GM18507 (cell line): ENCODE data around the gene ICA1.

ENCODE experiments used
- DNase-seq: peaks from one replicate; pipeline ENCODE4 v3.0.0; 2011; ENCODE audit warnings: low read depth; ENCODE audit not compliant: insufficient read length; ENCODE audit errors: extremely low spot score
- FAIRE-seq: peaks from 2 replicates; lab custom pipeline; 2011; peaks lifted over from hg19 to GRCh38; lab: Jason Lieb, UNC

Gene ICA1

GRCh38 chr7:8146788-8147413 lies 115.1 kb downstream of the ICA1 start:
- DNase-seq (no peak), FAIRE-seq (no peak)

GRCh38 chr7:8146106-8146787 lies 115.7 kb downstream of the ICA1 start:
- DNase-seq: no peak
- FAIRE-seq: no peak

GRCh38 chr7:8144856-8145255 lies 117.1 kb downstream of the ICA1 start:
- FAIRE-seq (no peak), DNase-seq (no peak)

DNA sequence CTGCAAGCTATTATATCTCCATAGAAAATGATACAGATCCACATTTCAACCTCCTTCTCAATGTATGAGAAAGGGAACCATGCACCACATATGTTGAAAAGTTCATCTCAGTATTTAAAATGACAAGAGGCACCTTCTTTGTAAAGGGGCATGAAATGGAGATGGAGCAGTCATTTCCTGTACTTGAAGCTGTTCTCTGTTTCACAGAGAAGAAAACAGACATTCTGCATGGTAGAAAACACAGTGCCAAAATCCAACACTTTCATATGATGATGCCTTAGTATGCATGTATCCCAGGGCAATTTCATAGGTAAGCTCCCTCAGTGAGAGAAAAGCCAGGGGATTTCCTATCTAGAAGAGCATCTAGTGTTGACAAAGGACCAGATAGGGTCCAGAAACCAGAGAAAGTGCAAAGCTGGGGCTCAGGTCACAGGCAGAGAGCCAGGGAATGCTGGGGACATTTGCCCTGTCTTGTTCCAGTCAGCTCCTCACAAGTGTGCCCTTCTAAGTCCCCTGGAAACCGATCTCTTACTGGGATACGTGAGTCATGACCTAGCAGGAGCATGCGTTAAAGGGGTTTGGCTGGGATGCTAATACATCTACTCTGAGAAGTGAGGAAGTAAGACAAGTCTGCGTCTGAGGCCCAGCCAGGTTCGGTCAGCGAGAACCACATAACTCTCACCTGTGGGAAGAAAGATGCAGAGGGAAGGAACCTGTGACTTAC lies 118.7 kb downstream of the ICA1 start:
- FAIRE-seq (peak; percentile 51), DNase-seq (no peak)

GRCh38 chr7:8142477-8142876 lies 119.5 kb downstream of the ICA1 start:
- DNase-seq (no peak), FAIRE-seq (no peak)

DNA sequence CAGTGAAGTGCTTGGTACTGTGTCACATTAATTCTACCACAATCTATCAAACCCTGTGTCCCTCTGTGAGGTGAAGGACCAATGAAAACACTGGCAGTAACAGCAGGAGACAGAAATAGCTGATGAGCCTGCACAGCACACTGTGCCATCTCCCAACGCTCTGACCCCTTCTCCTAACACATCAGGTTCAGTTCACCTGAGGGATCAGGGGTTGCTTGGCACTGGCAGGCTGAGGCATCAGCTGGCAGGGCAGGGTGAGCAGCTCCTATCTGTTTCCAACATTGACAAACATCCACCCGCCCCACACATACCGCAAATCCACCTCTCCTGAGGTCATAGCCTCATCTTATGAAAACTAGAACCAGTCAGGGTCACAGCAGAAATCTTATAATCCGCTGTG lies 120.9 kb downstream of the ICA1 start:
- FAIRE-seq: no peak
- no peak for DNase-seq

GRCh38 chr7:8136051-8136730 lies 125.8 kb downstream of the ICA1 start:
- FAIRE-seq: no peak
- DNase-seq: no peak

DNA sequence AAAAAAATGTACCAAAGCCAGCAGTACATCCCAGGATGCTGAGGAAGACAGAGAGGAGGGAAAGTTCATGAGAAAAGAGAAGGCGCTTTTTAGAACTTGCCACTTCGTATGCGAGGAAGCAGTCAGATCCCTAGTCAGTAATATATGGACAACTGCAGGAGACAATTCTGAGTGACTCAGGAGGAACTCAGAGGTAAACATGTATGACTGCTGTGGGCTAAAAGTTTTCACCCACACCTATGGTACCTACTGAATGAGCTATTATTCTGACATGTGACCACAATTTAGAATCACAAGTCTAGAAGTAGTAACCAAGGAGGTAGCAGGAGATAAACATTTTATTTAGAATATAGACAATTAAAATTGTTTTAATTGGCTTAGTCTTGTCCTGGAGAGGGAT lies 126.5 kb downstream of the ICA1 start:
- DNase-seq (no peak), FAIRE-seq (peak; percentile 24)

GRCh38 chr7:8134089-8134733 lies 127.8 kb downstream of the ICA1 start:
- peak; percentile 28 for DNase-seq
- FAIRE-seq: peak; percentile 96

DNA sequence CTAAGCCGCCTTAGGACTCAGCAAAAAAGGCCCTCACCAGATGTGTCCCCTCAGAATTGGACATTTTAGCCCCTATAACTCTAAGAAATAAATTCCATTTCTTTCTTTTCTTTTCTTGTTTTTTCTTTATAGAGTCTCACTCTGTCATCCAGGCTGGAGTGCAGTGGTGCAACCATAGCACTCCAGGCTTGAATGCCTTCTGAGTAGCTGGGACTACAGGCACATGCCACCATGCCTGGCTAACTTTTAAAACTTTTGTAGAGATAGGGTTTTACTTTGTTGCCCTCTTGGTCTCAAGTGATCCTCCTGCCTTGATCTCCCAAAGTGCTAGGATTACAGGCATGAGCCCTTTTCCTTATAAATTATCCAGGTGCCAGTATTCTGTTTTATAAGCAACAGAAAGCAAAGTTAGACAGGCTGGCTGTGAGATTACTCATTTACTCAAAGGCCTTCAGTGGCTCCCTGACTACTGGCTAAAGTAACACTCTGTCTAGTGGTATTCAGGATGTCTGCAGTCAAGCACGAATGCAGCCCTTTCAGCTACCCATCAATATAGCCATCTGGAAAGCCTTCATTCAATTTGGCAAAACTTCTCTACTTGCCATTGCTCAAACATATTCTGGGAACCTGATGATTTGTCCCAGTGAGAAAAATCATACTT lies 128.6 kb downstream of the ICA1 start:
- DNase-seq (no peak), FAIRE-seq (peak; percentile 90)

DNA sequence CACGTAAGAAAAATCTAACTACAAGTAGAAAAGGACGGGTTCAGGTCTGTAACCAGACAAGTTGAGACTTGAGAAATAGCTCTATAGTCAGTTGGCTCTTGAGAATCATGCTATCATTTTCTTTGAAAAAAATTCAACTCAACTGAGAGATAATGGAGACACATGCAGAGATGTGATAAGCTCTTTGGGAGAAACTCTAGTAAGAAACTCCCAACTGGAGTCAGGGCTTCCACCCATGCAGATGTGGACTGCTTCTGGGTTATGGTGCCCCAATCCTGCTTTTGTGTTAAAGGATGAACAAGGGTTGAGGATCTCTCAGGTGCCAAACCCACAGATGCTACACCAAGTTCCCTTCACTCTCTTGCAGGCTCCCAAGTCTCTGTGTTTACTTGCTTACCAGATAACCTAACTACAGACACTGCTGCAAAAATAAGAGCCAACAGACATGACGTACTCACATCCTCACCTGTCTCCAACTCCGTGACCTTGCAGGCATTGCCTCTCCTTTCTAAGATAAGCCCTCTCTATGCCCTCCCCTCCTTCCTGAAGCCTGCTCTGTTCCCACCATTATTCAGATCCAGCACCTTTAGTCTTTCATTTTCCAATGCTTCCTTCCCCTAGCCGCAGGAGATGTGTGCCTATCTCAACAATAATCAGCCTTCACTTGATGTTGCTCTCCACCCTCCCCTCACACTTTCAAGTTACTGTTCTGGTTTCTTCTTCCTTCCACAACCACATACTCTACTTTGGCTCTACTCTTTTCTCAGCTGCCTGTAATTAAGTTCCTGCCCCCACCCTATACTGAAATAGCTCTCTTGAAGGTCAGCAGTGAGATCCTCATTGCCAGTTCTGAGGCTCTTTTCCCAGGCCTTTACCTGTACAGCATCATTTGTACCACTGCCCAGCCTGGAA lies 130.0 kb downstream of the ICA1 start:
- DNase-seq: no peak

GRCh38 chr7:8130663-8131062 lies 131.3 kb downstream of the ICA1 start:
- no peak for FAIRE-seq
- DNase-seq: no peak

More for the DNA sequence above, 130.0 kb downstream of the ICA1 start:
- FAIRE-seq: peak; percentile 94

DNA sequence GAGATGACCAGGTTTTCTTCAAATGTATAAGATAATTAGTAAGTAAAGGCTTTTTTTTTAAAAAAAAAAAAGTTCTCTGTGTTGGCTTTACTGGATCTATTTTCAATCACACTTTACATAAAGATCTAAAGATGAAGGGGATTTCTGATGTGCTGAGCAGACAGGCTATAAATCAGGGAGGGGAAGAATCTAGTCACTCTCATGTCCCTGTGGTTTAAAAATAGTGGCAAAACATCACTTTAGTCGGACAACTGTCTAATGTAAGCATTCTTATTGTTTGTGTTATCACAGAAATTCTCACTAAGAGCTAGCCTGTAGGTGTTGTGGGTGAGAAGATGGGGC lies 132.7 kb downstream of the ICA1 start:
- FAIRE-seq: peak; percentile 51
- DNase-seq: no peak

DNA sequence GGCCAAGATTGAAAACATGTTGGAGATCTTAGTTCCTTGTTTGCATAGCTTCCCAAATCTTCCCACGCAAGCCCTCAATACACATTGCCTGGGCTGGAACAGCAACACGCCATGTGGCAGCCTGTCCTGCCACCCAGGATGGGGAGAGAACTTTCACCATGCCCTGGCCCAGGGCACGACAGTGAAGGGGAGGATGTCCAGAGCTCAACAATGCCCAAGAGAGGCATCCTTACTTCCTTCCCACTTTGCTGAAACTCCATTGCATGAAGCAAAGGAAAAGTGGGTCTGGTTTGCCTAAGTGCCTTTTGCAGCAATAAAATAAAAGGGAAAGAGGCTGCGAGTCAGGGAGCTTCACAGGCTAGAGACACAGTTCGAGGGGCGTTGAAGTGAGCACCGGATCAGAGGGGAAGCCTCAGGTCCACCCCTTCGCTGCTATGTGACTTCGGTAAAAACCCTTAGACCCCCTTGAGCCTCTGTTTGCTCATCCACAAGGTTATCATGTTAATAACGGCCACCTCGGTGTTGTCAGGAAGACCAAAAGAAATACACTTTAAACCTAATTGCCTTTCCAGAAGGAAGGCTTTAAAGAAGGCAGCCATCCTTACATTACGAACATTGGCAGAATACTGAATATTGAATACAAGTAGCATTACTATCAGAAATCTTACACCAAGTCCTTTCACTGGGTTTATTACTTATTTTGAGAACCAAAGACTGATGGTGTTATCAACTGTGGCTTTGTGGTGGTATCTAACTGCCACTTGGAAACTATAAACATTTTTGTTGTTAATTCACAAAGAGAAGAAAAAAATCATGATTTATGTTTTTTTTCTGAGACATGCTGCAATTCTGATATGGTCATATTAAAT lies 133.3 kb downstream of the ICA1 start:
- no peak for FAIRE-seq
- DNase-seq: no peak

DNA sequence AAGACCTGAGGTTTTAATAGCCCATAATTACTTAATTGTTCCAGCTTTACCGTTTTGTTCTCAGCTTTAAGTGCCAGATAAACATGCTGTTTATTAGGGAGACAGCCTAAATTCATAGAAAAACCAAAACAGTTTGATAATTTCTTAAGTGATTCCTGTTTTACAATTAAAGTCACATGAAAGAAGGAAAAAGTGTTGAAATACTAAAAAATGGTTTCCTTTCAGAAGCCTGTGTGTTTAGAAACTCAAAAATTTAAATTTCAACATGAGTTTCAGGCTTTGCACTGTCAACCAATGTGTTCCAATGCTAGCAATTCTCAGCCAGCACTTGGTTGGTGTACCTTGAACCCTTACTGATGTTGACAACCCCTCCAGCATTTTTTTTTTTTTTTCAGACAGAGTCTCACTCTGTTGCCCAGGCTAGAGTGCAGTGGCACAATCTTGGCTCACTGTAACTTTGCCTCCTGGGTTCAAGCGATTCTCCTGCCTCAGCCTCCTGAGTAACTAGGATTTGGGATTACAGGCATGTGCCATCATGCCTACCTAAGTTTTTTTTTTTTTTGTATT lies 135.3 kb downstream of the ICA1 start:
- DNase-seq (no peak), FAIRE-seq (no peak)

DNA sequence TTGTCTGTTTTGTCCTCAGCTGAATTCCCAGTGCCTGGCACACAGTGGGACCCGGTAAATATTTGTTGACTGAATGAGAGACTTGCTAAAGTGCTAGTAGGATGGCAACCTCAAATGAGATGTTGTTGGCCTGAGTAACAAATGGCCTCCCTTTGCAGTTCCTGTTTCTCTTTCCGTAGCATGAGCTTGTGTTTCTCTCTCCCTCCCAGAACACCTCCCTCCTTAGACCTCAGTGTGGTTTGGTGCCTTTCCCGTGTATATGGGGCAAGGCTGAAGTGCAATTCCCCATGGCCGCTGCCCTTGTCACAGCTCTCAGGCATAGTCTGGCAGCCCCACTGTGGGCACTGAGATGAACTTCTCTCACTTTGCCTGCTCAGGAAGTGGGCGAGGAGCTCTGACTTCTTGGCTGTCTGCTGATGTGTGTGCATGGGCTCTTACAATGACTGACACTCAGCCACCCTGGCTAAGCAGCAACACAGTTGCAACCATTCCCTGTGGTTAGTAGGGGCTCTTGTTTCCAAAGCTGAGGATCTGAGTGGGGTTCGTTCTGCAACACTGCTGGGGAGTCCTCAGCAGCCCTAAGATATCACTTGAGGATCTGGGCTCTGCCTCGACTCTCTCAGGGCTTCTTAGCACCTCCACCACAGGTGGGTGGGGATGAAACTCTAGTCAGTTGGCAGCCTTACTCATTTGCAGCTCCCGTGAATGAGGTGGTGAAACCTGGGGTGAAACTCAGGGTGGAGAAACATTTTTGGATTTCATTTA lies 136.1 kb downstream of the ICA1 start:
- DNase-seq: peak; percentile 46

More for the DNA sequence above, 136.1 kb downstream of the ICA1 start:
- peak; percentile 99 for FAIRE-seq
